DND-41 (cell line): Measurements from ENCODE around the gene UAP1L1.

ENCODE experiments used
- ATAC-seq: fragments of 200-7000 bp; cut with Tn5 transposase; 3 replicates; pipeline ENCODE4 v1.9.1; 2021; ENCODE audit warnings: low read depth; ENCODE audit not compliant: insufficient read depth
- DNase-seq: peaks from one replicate; pipeline ENCODE4 v3.0.0-alpha.2; 2020
- H2AFZ ChIP-seq: 2 replicates; pipeline ENCODE4 v1.6.0; 2012; ENCODE audit warnings: low read depth, low read length
- H3K27ac ChIP-seq: 2 replicates; pipeline ENCODE4 v1.5.1; 2012; ENCODE audit warnings: low read length, inconsistent platforms
- H3K27me3 ChIP-seq: fragments of 200-600 bp; sonication (generic); 2 replicates; pipeline ENCODE4 v1.6.0; 2012; ENCODE audit warnings: low read length, mild to moderate bottlenecking, inconsistent platforms; ENCODE audit not compliant: insufficient read depth, poor library complexity
- H3K36me3 ChIP-seq: 2 replicates; pipeline ENCODE4 v1.5.1; 2012; ENCODE audit warnings: low read length, inconsistent platforms; ENCODE audit not compliant: insufficient read depth
- H3K4me1 ChIP-seq: 2 replicates; pipeline ENCODE4 v1.5.1; 2012; ENCODE audit warnings: mild to moderate bottlenecking, low read length; ENCODE audit not compliant: insufficient read depth
- H3K4me2 ChIP-seq: 2 replicates; pipeline ENCODE4 v1.6.0; 2012; ENCODE audit warnings: mild to moderate bottlenecking, moderate library complexity, low read length, inconsistent platforms; ENCODE audit not compliant: insufficient read depth
- H3K4me3 ChIP-seq, 2 experiments: fragments of 200-600 bp in 1 of 2; shearing (Covaris generic) in 1 of 2; 2 replicates each; pipeline ENCODE4 v1.5.1; 2012 to 2016; ENCODE audit warnings: inconsistent platforms in 2 of 2, low read length in 2 of 2, mild to moderate bottlenecking in 2 of 2, low read depth in 1 of 2, moderate library complexity in 1 of 2
- H3K79me2 ChIP-seq: 2 replicates; pipeline ENCODE4 v1.6.0; 2012; ENCODE audit warnings: low read length, inconsistent platforms; ENCODE audit not compliant: insufficient read depth
- H3K9ac ChIP-seq: 2 replicates; pipeline ENCODE4 v1.6.0; 2012; ENCODE audit warnings: low read depth, mild to moderate bottlenecking, inconsistent platforms, low read length, moderate library complexity
- H3K9me3 ChIP-seq: 2 replicates; pipeline ENCODE4 v1.5.1; 2012; ENCODE audit warnings: low read length, moderate library complexity, mild to moderate bottlenecking, inconsistent platforms; ENCODE audit not compliant: insufficient read depth, severe bottlenecking
- H4K20me1 ChIP-seq: 2 replicates; pipeline ENCODE4 v1.6.0; 2012; ENCODE audit warnings: low read length; ENCODE audit not compliant: insufficient read depth
- EZH2 ChIP-seq: IDR thresholded peaks from 3 replicates; pipeline ENCODE4 v1.6.1; 2012; ENCODE audit warnings: borderline replicate concordance, low read depth, mild to moderate bottlenecking, moderate library complexity, low read length, inconsistent platforms; ENCODE audit not compliant: severe bottlenecking
- TF ChIP-seq, protein P1 (sequence below): IDR thresholded peaks from 2 replicates; pipeline ENCODE4 v1.5.1; 2012; ENCODE audit warnings: borderline replicate concordance, low read length, moderate library complexity, mild to moderate bottlenecking; ENCODE audit not compliant: poor library complexity, severe bottlenecking; ENCODE audit errors: extremely low read depth

Gene UAP1L1

DNA sequence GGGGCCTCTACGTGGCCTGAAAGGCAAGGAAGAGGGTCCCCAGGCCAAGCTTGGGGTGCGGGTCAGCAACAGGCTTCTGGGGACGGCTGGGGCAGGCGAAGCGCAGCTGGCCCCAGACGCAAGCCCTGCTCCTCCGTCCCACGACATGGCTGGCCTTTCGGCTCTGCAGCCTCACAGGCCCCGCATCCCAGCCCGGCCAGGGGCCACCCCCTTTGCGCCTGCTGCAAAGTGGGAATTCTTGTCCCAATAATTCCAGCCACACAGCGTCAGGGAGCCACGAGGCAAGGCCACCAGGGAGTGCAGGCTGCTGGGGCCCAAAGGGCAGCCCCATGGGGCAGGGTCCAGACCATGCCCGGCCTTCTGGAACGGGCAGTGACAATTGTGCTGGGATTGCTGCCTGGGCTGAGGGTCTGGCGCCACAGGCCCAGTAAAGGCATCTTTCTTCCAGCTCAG, 22.4 kb upstream of the UAP1L1 start:
- H3K36me3 ChIP-seq = no peaks in the 10 kb centered on the region
- TF ChIP-seq, protein P1, sequence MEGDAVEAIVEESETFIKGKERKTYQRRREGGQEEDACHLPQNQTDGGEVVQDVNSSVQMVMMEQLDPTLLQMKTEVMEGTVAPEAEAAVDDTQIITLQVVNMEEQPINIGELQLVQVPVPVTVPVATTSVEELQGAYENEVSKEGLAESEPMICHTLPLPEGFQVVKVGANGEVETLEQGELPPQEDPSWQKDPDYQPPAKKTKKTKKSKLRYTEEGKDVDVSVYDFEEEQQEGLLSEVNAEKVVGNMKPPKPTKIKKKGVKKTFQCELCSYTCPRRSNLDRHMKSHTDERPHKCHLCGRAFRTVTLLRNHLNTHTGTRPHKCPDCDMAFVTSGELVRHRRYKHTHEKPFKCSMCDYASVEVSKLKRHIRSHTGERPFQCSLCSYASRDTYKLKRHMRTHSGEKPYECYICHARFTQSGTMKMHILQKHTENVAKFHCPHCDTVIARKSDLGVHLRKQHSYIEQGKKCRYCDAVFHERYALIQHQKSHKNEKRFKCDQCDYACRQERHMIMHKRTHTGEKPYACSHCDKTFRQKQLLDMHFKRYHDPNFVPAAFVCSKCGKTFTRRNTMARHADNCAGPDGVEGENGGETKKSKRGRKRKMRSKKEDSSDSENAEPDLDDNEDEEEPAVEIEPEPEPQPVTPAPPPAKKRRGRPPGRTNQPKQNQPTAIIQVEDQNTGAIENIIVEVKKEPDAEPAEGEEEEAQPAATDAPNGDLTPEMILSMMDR = no peak
- no peak for TF ChIP-seq EZH2
- H3K9me3 ChIP-seq = no peaks in the 10 kb centered on the region
- no peak for ATAC-seq
- no peaks in the 10 kb centered on the region for H3K4me1 ChIP-seq
- H3K27me3 ChIP-seq = peaks cover 6% of the 10 kb centered on the region
- H3K9ac ChIP-seq = no peak overlapping the region
- no peak overlapping the region for H3K4me3 ChIP-seq
- no peak overlapping the region for H2AFZ ChIP-seq
- H4K20me1 ChIP-seq = peaks cover 4% of the 10 kb centered on the region
- no peak for DNase-seq
- H3K4me2 ChIP-seq = no peak overlapping the region
- H3K27ac ChIP-seq = no peak overlapping the region
- no peaks in the 10 kb centered on the region for H3K79me2 ChIP-seq

DNA sequence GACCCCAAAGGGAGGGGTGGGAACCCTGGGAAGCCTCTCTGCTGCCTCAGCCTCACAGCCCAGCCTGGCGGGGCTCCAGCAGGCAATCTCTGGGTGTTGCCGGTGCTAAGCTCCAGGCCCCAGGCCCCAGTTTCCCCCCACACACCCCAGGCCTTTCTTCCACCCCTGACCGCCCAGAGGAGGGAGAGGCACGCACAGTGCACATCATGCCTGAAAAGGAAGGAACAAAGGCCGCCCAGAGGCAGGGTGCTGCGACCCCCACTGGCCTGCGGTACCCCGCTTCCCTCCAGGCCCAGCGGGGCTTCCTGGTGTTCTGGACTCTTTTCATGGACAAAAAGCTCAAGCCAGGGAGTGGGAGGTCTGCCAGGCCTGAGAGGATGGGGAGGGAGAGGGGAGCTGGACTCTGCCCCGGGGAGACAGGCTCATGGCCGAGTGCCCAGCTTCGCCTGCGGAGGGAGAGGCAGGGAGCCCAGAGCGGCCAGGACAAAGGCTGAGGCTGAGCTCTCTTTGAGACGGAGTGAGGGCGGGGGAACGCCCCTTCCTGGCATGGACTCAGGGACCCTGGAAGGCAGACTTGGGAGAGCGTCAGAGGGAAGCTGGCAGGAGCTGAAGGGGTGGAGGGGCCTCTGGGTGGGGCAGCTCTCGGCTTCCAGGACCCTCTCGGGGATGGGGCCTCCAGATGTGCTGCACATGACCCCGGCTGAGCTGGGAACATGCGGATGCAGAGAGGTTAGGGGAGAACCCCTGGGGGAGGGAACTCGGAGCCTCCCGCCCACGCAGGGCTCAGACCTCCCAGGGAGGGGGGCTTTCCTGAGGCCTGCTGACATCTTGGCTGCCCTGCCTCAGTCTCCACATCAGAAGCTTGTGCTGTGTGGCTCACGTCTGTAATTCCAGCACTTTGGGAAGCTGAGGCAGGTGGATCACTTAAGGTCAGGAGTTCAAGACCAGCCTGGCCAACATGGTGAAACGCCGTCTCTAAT, 21.6 kb upstream of the UAP1L1 start:
- H3K4me3 ChIP-seq = no peak overlapping the region
- H3K4me1 ChIP-seq = no peaks in the 10 kb centered on the region
- TF ChIP-seq EZH2 = no peak
- TF ChIP-seq, protein P1 = no peak
- H4K20me1 ChIP-seq = no peaks in the 10 kb centered on the region; the same call in none of the 2 replicates
- H3K4me2 ChIP-seq = no peak overlapping the region
- no peaks in the 10 kb centered on the region for H3K9me3 ChIP-seq
- no peak overlapping the region for H3K27ac ChIP-seq
- ATAC-seq (no peak), DNase-seq (no peak)
- H3K36me3 ChIP-seq = no peaks in the 10 kb centered on the region
- H2AFZ ChIP-seq = no peak overlapping the region
- no peaks in the 10 kb centered on the region for H3K79me2 ChIP-seq
- no peak overlapping the region for H3K9ac ChIP-seq
- H3K27me3 ChIP-seq = no peaks in the 10 kb centered on the region

DNA sequence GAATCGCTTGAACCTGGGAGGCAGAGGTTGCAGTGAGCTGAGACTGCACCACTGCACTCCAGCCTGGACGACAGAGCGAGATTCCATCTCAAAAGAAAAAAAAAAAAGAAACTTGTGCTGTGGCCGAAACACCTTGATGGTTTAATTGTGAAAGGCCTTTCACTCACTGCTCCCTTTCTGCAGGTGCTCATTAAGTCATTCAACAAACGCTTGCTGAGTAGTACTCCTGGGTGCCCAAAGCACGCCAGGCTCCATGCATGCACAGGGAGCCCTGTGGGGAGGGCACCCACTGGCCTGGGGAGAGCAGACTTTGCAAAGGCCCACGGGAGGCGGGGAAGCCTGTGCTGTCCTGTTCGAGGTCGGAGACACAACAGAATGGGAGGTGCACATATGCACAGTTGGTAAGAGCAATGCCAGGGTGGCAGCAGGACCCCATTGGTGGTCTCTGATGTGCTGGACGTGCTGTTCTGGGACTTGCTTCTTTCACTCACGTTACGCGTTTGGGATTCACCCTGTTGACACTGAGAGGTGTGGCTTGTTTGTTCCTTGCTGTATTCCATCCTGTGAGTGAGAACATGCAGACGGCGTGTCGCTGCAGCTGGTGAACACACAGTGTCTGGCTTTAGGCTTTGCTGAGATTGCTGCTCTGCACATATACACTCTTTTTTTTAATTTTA, 20.4 kb upstream of the UAP1L1 start:
- Histone ChIP-seq H3K27me3 (no peaks in the 10 kb centered on the region), H3K79me2 (no peaks in the 10 kb centered on the region), H3K4me1 (no peaks in the 10 kb centered on the region), H2AFZ (no peak overlapping the region), H3K9me3 (no peaks in the 10 kb centered on the region), H3K9ac (no peak overlapping the region), H4K20me1 (no peaks in the 10 kb centered on the region; the same call in 1 of the 2 replicates), H3K4me3 (no peak overlapping the region), H3K27ac (no peak overlapping the region), H3K36me3 (no peaks in the 10 kb centered on the region), H3K4me2 (no peak overlapping the region)
- ATAC-seq (no peak), DNase-seq (no peak)
- TF ChIP-seq, protein P1 = no peak
